SIG-M5 (cell line): ENCODE results near the gene SPOP.

ENCODE experiments used
- DNase-seq: peaks from one replicate; lab custom pipeline; 2025; lab: John Stamatoyannopoulos, UW

SPOP gene

DNA sequence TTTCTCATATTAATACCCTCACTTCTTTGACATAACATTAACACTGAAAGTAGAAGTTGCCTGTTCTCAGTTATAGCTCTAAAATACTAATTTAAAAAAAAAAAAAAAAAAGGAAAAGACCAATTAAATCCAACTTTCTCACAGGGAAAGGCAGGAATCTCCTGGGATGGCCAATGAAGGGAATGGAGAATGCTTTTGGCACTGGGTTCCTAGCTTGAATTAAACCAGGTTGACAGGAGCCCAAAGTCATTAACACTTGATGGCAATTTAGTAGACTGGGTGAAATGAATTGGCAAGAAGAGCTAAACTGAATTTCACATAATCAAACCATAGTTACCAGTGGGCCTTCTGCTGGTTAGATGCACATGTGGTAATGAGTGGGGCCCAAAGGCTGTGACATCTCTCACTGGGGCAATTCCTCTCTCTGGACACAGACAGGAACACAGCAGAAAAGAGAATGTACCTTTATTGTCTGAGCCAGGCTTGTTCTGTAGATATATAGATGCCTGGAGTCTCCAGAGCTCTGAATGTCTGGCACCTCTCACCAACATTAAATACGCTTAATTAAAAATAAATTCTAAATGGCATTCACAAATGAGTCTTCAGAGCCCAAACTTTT, 64.6 kb downstream of the SPOP start:
- no peak for DNase-seq

DNA sequence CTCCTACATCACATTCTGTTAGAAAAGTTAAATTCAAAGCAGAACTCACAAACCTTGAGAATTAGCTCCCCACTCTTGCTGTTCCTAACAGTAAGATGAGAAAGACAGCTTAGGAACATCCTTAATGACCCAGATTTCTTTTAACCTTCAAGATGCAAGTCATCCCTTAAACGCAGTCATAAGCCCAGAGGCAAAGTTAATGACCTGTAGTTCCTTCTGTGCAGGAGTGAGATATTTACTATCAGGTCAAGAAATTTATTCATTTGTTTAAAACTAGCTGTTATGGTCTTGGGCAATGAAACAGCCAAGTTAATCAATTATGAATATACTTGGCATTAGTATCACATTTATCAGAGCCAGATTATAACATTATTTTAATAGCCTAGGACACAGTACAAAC, 65.2 kb downstream of the SPOP start:
- DNase-seq = no peak

DNA sequence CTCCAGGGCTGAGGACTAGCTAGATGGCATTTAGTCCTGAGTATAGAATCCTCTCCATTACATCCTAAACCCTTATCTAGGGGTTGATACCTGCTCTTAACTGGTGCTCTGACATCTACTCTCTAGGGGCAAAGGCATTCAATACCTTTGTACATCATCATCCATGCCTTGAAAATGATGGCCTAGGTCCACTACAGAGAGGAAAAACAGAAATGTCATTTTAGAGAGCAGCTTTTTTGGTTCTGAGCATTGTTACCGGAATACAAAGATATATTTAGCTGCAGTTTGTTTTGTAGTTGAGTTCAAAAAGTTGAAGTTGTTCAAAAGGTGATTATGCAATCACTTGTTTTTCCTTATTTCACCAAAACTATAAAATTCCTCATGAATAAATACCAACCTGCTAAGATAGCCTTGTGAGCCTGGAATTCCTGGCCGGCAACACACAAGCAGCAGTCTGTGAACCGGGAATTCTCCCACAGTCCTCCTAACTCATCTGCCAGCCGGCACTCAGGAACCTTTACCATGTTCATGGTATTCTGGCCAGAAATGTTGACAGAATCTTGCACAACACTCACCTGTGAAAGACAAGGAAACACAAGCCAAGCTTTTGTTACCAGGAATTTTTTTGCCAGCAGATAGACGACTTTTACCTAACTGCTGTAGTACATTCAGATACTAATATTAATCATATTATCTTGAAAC, 66.9 kb downstream of the SPOP start:
- no peak for DNase-seq

DNA sequence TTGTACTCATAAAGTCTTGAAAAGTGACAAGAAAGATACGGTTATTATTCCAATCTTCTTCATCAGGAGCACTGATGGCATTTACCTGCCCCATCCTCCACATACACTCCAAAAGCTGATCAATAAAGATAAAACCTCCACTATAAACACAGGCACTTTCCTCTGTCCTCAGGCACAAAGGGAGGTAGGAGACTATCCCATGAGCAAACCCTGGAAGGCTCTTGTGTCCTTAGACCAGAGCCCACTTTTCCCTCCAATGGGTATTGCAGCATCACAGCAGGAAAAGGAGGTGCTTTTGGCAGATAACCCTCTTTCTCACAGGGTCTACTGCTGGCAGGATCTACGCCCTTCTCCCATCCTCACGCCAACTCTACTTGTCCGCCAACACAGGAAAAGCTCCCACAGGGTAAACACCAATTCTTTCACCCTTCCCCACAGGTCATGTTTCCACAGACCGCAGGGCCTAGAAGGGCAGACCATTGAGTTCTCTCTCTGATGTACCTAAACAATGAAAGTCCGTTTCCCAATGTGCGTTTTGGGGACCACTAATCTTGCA, 73.5 kb downstream of the SPOP start:
- no peak for DNase-seq

DNA sequence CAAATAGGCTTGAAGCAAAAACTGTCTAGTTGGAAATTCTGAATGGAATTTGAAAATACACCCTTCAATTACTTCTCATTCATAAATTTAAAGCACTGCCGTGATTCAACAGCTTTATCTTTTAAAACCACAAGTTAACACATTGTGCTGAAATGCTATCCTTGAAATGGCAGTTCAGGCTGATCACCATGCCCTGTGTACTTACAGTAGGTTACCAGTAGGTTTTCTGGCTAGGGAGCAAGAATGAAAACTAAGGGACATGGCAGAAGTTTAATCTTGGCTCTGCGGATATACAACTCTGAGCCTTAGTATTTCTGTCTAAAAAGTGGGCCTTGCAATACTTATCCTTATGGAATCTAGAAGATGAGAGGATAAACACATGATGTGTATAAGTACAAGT, 74.2 kb downstream of the SPOP start:
- no peak for DNase-seq

DNA sequence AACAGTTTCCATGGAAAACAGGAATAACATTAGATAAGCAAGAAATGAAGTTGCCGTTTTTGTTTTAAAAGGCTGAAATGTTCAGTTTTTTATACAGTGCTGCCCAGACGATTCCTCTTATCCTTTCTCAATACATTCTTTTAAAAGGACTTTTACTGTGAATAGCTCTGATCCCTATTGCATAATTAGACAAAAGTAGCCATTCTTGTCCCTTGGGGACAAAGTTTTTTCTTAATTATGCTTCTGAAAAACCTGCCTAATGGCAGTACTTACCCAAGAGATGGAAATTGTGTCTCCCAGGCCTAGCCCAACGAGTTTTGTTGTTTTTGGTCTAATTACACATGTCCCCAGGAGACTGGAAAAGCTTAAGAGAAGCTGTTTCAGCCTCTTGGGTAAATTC, 74.7 kb downstream of the SPOP start:
- DNase-seq = no peak

DNA sequence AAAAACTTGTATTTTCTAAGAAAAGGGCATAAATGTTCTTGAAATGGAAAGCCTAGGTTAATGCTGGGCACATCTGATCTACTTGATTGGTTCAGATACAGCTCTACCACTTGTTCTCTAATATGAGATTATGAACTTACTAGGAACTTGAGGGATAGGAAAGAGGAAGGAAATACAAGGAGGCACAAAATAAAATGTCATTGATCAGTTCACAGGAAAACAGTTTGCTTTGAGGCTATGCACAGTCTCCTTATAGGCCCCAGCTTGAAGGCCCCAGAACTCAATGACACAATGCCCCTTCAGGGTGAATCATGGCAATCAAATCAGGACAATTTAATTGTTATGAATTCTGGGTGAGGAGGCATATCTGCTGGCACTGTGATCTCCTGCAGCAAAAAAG, 75.1 kb downstream of the SPOP start:
- DNase-seq = no peak

DNA sequence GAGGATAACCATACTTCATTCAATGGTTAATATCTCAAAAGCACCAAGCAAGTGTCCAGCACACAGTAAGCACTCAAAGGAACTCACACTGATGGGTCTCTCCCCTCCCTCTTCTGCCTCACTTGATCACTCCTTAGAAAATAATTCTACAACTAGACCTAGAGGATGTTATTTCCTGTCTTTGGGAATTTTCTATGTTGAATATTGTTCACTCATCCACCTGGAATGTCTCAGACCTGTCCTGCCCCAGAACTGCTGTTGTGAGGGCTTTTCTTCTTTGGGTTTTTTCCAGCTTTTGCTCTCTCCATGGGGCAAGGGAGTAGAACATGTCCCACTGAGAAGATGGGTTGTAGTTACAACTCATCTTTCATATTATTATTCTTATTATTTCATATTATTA, 76.9 kb downstream of the SPOP start:
- DNase-seq = no peak

DNA sequence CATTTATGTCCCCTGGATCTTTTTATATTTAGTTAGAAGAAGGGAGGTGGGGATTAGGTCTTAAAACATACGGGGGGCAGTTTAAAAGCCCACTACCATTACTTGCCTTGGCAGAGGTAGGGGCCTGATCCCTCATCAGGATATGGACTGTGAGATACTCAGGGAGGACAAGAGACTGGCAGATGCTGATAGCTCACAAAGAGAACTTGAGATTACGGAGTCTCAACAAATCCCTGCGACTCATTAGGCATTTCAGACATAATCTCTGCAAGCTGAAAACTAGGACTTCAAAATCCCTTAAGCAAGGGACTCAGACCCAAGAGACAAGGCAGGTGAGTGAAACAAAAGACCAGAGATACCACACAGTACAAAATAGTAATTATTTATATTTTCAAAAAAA, 79.0 kb downstream of the SPOP start:
- DNase-seq = no peak

DNA sequence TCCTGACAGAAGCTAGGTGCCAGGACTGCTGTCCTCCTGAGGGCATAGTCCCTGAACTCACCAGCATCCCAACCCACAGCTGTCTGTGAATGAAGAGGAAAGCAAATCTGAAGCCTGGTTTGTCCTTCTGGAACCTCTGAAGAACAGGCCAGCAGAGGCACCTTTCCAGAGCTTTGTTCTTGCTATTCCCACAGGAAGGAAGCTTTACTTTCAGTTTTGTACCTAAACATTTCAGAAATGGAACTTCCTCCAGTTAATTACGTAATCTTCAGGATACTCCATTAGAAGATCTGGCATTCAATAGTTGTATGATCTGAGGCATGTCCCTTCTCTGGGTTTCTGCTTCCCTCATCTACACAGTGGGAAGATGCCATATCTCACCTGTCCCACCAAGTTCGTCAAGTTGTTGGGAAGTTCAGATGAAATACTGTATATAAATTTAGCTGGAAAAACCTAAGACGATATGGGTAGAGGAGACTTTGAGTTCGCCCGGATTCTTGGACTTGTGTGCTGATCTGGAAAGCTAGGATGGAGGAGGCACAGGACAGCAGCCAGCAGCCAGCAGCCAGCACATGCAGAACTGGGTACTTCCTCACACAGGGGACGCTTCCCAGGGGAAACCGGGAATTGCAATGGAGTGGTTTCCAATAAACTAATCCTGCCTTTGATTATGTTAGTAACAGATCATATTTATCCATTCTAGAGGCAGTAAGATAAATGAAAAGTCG, 79.8 kb downstream of the SPOP start:
- no peak for DNase-seq

DNA sequence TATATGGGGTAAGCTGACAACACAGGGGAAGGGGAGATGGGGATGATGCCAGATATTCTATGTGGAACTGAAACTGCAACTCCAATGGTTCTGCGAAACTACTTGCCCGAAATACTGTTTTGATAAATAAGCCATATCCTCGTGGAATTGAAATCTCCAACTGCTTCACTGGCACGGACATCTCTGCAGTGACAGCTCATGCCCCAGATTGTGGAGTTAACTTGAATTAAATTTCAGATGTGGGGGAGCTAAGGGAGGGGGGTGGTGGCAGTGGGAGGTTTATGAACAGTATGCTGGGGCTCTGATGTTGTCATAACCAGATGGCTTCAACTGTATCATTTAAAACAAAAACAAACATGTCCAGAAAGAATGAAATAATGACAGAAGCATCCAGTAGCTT, 80.5 kb downstream of the SPOP start:
- no peak for DNase-seq

DNA sequence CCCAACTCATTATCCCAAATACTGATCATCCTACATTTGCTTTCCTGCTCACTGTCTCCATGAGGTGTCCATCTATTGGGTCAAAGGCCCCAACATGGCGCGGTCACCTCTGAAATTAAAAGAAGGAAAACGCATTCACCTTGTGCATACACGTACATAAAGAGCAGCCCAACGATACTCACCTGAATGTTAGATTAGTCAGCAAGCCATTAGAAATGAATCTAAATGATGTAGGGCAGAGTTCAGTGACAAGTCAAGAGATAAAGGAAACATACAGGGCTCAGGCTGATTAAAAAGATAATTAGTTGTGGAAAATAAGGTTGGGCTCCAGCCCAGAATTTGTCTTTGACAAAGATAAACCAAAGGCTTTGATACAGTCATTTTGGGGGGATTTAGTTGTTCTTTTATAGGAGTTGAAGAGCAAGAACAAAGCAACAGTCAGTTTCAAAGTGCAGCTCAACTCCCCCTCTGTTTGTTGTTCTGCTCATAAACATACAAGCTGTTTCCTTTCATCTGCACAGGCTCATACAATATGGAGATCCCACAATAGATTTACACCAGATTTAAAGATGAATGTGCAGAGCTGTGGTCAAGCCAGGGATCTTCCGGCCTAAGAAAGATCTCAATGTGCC, 81.2 kb downstream of the SPOP start:
- DNase-seq = no peak

DNA sequence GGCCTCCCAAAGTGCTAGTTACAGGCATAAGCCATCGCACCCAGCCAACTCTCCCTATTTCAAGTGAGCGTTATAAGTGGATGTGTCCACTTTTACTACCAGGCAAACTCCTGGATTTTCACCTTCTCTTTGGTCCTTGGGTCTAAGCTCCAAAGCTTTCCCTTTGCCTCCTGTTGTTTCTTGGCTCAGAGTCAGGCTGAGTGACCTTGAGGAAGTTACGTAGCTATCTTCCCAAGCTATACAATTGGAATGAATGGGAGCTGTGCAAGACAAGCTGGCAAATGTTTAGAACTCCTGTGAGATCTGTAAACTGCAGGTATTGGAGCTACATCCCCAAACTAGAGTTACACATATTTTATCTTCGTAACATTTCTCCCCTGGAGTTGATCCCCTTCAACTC, 81.9 kb downstream of the SPOP start:
- DNase-seq = no peak

DNA sequence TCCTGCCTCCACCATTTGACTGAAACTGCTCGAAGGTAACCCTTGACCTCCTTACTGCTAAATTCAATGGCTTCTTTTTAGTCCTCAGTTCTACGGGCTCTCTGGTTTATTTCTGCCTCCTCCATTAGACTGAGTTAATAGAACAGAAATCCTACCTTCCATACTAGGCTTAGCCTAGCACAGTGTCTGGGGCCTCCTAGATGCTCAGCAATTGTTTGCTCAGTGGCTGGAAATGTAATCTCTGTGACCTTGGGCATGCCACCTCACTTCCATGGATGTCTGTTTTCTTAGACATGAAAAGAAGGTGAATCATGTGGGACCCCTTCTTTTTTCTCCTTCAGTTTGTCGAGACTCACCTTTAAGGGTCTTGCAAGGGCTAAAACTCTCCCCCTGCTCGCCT, 82.6 kb downstream of the SPOP start:
- no peak for DNase-seq

DNA sequence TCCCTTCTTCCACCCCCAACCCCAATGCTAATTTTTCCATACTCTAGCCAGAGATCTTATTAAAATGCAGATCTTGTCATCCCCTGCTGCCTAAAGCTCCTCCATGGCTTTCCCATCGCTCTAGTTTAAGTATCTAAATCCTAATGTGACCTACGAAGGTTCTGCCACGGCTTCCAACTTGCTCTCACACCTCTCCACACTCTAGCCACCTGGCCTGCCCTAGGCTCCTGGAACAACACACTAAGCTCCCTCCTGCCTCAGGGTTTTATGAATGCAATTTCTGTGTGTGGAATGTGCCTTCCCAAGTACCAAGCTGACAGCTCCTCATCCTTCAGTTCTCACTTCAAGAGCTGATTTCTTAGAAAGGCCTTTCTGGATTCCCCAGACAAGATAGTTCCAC, 85.6 kb downstream of the SPOP start:
- no peak for DNase-seq

DNA sequence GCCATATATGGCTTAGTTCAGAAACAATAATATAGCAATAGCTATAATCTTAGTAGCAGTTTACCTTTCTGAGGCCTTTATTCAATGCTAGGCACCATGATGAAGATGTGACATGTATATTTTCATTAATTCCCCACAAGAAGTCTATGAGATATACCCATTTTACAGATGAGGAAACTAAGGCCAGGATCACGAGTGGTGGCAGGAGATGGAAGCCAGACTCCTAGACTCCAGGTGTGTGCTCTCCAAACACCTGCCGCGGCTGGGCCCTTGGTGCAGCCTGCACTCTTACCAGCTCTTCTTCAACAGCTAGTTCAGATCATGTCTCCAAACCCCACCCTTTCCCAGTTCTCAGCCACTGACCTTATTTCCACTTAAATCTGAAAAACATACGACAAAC, 87.0 kb downstream of the SPOP start:
- DNase-seq = no peak

DNA sequence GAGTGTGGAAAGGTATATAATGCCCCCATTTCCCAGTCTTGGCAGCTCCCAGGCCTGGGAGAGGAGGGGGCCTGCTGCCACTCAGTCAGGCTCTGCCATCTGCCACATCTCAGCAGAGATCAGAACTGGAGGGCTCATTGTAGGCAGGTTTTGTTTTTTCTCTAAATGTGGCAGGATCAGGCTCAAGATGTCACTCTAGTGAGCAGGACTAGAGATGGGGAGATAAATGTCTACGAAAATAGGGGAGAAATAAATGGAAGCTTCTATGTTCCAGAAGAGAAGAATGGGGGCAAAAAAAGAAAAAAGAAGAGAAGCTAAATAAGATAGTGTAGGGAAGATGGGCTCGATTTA, 88.3 kb downstream of the SPOP start:
- DNase-seq = no peak

DNA sequence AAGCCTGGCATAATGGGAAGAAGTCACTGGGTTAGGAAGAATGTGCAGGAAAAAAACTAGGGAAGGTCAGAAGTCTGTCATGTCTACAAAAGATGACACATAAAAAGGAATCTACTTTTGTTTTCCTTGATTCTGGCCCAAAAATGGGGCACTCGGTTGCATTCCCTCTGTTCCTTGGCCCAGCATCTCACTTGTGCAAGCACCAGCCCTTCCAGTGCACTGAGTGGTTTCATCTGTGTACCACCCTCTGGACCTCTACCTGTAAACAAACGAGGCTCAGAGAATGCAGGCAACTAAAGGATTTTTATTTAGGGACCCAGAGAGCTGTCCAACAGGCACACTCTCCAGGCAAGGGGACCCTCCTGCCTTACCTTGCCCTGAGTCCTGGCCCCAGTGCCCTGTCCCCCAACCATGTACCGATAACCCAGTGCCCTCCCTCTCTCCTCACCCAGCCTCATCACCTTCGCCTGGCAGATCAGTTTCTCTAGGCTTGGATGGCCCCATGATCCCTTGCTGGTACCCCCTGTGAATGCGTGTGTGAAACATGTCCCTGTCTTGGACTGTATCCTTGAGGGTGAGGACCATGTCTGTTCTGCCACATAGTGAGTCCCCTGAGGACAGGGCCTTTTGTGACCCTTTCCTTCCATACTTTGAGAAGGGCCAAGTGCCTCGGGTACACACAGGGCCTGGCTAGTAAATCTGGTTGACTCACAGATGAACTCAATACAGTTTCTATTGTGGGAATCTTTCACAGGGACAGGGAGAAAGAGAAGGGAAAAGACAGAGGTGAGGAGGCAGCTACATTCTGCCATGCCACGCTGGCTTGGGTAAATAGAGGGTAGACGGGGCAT, 88.9 kb downstream of the SPOP start:
- DNase-seq = no peak

DNA sequence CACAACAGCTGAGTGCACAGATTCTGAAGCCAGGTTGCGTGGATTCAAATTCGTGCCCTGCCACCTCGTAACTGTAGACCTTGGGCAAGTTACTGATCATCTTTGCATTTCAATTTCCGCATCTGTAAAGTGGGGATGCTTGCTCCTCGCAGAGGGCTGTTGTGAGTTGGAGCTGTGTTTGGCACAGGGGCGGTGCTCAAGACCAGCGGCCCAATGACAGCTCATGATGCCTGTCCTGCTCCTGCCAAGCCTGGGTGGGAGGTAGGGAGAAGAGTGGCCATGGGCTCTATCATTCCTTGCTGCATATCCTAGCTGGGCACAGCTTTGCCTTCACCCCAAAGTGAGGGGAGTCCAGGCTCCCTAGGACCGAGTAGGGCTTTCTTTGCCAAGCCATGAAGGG, 89.6 kb downstream of the SPOP start:
- DNase-seq = no peak

DNA sequence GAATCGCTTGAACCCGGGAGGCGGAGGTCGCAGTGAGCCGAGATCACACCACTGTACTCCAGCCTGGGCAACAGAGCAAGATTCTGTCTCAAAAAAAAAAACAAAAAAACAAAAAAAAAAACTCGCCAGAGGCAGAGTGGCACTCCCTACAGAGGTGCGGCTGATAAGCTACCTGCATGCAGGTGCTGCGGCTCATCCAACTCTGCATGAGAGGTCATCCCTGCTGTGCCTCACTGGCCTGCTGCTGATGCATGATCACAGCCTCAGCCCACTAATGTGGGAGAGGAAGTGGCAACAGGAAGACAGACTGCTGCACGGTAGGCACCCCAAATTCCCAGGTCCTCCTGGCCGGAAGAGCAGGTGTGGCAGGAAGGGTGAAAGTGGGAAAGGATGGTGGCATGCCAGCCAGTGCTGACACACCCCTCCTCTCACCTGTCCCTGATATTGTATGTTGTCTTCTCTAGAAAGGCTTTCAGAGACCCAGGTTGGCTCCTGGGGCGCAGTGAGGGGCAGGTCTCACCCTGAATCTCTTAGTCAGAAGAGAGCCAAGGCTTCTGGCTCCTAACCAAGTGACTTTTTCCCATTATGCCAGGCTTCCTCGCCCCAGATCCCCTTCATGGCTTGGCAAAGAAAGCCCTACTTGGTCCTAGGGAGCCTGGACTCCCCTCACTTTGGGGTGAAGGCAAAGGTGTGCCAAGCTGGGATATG, 90.4 kb downstream of the SPOP start:
- no peak for DNase-seq

DNA sequence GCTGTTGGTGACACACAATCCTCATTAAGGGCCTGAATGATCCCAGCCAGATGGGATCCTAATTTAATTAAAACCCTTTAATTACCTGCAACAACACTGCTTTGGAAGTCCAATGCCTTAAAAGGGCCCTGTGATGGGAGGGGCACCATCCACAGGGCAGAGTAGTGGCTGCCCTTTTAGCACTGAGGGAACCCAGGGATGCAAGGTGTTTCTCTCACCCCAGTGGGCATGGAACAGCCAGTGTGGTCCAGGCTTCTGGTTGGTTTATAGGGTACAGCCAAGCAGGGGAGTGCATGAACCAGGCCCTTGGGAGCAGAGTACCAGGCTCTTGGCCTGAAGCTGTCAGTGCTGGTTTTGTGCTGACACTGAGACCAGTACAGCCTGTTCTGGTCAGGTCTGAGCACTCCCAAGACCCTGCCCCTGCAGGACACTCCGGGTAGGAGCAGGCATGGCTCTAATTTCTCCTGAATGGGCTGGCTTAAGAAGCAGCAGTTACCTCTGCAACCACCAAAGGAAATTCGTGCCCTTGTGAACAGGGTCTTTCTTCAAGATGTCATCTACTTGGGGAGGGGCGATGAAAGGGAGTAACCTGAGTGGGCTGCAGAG, 92.4 kb downstream of the SPOP start:
- no peak for DNase-seq
